GM19240 (cell line): Measurements from ENCODE around the gene NPY1R.

ENCODE experiments used
- DNase-seq: peaks from one replicate; pipeline ENCODE4 v3.0.0; 2011; ENCODE audit warnings: low spot score; ENCODE audit not compliant: insufficient read length

Gene NPY1R

GRCh38 chr4:163280703-163281519 is 51.5 kb downstream of the NPY1R start:
- no peak for DNase-seq

DNA sequence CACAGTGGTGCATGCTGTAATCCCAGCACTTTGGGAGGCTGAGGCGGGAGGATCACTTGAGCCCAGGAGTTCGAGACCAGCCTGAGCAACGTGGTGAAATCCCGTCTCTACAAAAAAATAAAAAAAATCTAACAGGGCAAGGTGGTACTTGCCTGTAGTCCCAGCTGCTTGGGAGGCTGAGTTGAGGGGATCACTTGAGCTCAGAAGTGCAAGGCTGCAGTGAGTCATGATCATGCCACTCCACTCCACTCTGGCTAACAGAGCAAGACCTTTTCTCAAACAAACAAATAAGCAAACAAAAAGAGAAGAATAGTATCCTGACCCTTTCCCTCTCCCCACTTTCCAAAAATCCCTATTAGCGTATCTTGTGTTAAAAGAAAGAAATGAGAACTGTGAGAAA is 52.7 kb downstream of the NPY1R start:
- no peak for DNase-seq

DNA sequence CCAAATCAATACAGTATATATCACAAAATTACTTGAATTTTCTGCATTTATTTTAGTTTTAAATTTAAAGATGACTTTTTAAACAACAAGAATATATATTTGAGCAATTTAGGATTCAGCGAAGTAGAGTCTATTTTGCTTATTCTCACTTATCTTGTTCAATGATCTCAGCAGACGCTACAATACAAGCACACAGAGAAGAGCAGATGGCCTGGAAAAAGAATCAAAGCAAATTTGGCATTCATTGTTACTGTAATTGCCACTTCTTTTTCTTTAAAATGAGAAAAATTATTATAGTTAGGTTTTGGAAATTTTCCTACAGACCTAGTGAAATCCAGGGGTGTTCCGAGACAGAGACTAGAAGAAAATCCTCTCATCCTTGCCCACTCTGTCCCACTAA is 57.5 kb downstream of the NPY1R start:
- no peak for DNase-seq
